HG02623 (cell line): ENCODE results near the gene RIIAD1.
"Not testable (repeated sequence)": the region's sequence is repeated elsewhere in the genome, so short reads cannot be mapped to it uniquely, and the experiment has no call there.

Experiments
- ATAC-seq: cut with Tn5 transposase; IDR thresholded peaks from one replicate; pipeline ENCODE4 v1.9.1; 2021; ENCODE audit warnings: moderate library complexity; ENCODE audit not compliant: unreplicated experiment

The RIIAD1 gene

DNA sequence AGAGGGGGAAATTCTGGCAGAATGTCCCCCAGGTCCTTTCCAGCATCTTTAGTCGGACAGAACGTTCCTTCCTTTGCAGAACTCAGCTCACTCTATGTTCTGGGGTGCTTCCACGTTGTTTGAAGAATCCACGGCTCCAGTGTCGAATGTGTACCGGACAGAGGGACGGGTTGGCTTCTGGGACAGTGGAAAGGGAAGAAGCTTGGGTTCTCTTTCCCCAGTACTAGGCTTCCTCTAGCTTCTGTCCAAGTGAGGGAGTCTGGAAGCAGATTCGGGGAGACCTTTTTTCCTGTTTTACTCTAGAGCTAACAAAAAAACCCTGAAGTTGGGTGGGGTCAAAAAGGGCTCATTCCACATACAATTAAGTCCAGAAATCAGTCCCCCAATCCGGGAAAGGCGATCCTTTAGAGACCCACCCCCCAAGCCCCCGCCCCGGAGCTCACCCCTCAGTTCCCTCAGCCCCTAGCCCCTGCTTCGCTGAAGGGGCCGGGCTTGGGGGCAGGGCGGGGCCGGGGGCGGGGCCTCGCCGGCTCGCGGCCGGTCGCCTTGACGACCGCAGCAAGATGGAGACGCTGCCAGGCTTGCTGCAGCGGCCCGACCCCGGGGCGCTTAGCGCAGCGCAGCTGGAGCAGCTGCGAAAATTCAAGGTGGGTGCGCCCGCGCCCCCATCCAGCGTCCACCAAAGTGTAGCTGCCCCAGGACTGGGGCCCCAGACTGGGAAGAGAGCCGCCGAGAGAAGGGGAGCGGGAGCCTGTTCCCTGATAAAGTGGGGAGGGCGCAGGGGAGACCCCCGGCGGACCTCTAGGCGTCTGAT is at the start of gene RIIAD1:
TSS of gene RIIAD1 (plus strand) at position 549 of the 814 bp plus-strand sequence. CDS start at position 564, 15 bp downstream.
- ATAC-seq = no peak

- ATAC-seq = no peak
These were observed 47.9 kb upstream of the RIIAD1 start for GRCh38 chr1:151673407-151673806.

DNA sequence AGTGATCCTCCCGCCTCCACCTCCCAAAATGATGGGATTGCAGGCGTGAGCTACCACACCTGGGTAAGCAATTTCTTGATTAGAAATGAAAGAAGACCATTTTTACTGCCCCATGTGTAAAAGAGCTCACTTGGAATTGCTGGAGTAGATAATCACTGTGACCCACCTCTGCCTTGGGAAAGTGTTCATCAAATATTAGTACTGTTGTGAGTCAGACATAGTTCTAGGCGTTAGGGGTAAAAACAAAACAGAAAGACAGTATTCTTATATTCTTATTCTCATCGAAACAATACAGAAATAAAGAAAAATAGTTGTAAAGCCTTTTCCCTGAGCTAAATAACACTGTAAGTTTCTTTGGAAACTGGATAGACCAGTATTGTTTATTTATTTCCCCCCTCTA is 40.9 kb upstream of the RIIAD1 start:
- no peak for ATAC-seq

- ATAC-seq = no peak
These were observed 40.5 kb upstream of the RIIAD1 start for GRCh38 chr1:151680826-151681225.

GRCh38 chr1:151681923-151682322 is 39.4 kb upstream of the RIIAD1 start:
- ATAC-seq = no peak

DNA sequence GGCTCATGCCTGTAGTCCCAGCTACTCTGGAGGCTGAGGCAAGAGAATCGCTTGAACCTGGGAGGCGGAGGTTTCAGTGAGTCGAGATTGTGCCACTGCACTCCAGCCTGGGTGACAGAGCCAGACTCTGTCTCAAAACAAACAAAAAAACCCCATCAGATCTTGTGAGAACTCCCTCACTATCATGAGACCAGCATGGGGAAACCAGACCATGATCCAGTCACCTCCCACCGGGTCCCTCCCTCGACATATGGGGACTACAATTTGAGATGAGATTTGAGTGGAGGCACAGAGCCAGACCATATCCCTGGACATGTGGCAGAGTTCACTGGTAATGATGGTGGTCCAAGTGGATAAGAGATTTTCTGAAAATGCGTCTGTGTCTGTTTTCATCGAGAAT is 38.4 kb upstream of the RIIAD1 start:
- not testable (repeated sequence) for ATAC-seq

DNA sequence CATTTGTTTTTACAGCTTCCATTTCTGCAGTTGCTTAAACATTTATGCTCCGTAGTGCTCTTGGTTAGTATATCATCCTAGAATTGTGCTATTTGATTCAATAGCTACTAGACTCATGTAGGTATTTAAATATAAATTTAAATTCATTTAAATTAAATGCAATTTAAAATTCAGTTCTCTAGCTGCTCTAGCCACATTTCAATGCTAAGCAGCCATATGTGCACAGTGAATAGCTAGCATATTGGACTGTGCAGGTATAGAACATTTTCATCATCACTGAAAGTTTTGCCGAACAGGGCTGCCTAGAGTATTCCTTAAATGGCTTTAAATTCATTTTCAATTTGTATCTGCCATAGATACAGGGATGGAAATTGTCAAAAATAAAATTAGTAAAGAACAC is 37.2 kb upstream of the RIIAD1 start:
- ATAC-seq = no peak

DNA sequence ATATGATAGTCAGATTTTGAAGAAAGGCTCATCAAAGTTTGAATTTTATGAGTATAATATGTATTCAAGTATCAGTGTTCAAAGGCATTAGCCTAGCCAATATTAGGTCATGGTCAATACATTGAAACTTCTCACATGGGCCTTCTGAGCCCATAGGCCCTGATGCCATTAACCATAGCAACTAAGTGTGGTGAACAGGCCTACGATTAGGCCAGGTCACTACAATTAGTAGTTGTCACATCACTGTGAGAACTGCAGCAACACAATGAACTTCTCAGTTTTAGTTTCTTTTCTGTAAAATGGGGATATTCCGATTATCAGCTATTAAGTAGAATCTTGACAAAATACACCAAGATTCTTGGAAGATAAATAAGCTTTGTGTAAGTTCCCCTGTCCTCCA is 34.8 kb upstream of the RIIAD1 start:
- no peak for ATAC-seq

GRCh38 chr1:151689494-151689893 is 31.8 kb upstream of the RIIAD1 start:
- ATAC-seq = no peak

DNA sequence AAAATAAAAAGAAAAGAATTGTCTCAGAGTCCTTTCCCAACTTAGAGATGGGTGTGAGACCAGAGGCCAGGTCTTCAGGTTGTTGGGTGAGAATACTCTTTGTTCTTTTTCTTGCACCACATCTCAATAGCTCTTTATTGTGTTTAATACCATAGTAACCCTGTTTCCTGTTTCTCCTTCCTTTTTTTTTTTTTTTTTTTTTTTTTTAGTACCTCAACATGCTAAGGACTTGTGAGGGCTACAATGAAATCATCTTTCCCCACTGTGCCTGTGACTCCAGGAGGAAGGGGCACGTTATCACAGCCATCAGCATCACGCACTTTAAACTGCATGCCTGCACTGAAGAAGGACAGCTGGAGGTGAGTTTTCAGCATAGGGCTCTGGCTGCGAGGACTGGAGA is 29.1 kb upstream of the RIIAD1 start:
- ATAC-seq = no peak

- ATAC-seq = no peak
These were observed 28.2 kb upstream of the RIIAD1 start for GRCh38 chr1:151693057-151693651.

DNA sequence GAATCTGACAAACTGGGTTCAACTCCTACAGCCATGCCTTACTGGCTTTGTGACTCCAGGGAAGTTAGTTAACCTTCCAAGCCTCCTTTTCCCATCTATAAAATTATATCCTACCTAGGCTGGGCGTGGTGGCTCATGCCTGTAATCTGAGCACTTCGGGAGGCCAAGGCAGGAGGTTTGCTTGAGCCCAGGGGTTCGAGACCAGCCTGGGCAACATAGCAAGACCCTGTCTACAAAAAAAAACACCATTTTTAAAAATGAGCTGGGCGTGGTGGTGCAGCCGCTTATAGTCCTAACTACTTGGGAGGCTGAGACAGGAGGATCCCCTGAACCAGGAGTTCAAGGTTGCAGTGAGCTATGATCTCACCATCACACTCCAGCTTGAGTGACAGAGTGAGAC is 19.8 kb upstream of the RIIAD1 start:
- no peak for ATAC-seq

DNA sequence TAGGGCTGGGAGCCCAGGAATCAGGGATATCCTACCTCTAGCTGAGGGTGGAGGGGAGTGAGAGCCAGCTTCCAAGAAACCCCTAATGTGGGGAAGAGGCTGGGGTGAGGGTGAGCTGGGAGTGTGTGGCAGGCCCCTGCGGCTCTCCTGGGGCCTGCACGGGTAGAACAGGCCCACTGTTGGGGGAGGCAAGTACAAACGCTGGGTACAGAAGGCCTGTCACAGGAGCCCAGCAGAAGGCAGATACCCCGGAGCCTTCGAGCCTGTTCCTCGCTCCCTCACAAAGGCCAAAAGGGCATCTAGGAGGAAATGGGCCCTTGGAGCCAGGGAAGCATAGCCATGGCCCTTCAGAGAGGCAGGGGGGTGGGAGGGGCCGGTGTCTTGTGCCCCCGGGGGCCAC is 18.4 kb upstream of the RIIAD1 start:
- ATAC-seq = no peak

DNA sequence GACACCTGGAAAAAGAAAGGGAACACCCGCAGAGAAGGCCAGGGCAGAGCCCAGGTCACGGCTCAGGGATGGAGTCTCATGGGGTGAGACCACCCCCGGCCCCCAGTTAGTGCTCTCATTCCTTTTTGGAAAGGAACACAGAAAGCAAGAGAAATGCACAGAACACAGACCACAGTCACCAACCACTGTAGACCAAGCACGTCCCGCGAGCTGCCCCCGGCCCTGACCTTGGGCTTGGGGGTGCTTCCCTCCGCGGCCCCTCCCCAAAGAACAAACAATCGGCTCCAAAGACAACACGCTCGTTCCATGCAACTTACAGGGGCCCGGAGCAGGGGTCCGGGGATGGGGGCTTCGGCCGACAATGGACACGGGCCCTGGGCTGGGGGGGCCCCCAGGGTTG is 17.5 kb upstream of the RIIAD1 start:
- no peak for ATAC-seq

- no peak for ATAC-seq
These were observed 17.1 kb upstream of the RIIAD1 start for GRCh38 chr1:151704246-151704645.

GRCh38 chr1:151705146-151705545 is 16.2 kb upstream of the RIIAD1 start:
- no peak for ATAC-seq

DNA sequence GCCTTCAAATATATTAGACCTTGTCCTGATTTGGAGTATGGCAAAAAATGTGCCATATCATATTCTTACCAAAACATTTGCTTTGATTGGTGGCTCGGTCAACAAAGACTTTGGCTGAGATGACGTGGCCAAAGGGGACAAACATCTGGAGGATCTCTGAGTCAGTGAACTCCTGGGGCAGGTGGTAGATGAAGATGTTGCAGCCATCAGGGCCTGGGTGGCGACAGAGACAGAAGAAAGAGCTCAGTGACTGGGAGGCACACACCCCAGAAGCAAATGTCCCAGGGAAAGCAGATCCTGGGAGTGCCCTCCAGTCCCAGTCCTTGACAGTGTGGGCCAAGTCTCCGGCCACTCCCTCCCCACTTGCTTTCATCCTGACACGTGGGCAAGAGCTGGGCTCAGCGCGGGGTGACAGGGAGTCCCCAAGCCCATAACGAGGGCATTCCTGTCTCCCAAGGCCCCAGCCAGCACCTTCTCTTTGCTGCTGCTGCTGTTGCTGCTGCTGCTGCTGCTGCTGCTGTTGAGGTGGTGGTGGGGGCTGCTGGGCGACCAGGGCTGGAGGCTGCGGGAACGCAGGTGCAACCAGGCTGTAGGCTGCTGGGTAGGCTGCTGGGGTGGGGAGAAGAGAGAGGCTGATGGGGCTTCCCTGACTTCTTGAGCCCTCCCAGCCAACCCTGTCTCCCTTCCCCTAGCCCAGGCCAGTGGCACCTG is 15.4 kb upstream of the RIIAD1 start:
- ATAC-seq = no peak

- ATAC-seq = no peak
These were observed 14.6 kb upstream of the RIIAD1 start for GRCh38 chr1:151706464-151707415.

DNA sequence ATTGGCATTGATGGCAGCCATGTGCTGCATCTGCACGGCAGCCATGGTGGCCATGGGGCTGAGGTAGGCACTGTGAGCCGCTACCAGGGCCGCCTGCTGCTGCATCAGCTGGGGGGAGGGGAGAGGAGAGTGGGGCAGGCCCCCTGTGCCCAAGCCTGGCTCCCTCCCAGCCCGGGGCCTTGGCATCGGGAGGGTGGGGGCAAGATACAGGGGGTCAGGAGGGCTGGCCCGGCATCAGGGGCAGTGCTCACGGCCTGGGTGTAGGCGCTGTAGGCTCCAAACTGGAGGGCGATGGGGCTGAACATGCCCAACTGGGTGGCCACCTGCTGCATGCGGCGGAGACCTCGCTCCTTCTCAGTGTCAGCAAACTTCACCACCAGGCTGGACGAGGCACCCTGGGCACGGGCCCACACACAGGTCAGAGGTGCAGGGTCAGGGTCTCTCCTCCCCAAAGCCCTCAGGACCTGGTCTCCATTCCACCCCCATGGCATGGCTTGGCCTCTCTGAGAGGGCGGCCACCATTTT is 13.7 kb upstream of the RIIAD1 start:
- ATAC-seq = no peak

GRCh38 chr1:151708891-151709290 is 12.4 kb upstream of the RIIAD1 start:
- no peak for ATAC-seq
